GM18507 (cell line): ENCODE data around the gene RNU6-1.
A peak's percentile ranks its signal among the peaks of the same experiment; 100 is the strongest.

Experiments
- DNase-seq: peaks from one replicate; pipeline ENCODE4 v3.0.0; 2011; ENCODE audit warnings: low read depth; ENCODE audit not compliant: insufficient read length; ENCODE audit errors: extremely low spot score
- FAIRE-seq: peaks from 2 replicates; lab custom pipeline; 2011; peaks lifted over from hg19 to GRCh38; lab: Jason Lieb, UNC

RNU6-1 gene

DNA sequence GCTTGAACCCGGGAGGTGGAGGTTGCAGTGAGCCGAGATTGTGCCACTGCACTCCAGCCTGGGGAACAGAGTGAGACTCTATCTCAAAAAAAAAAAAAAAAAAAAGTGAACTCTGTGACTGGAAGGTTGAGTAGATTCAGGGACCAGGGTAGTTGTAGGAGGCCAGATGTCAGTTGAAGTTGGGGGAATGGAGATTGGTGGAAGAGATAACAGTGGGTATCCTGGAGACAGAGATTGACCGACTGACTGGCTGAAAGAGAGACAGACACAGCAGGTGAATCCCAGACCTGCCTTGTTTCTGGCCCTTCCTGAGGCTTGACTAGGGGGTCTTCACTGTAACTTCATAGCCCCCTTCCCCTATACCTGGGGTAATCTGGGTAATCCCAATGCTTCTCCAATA lies 22.1 kb upstream of the RNU6-1 start:
- DNase-seq (no peak), FAIRE-seq (no peak)

DNA sequence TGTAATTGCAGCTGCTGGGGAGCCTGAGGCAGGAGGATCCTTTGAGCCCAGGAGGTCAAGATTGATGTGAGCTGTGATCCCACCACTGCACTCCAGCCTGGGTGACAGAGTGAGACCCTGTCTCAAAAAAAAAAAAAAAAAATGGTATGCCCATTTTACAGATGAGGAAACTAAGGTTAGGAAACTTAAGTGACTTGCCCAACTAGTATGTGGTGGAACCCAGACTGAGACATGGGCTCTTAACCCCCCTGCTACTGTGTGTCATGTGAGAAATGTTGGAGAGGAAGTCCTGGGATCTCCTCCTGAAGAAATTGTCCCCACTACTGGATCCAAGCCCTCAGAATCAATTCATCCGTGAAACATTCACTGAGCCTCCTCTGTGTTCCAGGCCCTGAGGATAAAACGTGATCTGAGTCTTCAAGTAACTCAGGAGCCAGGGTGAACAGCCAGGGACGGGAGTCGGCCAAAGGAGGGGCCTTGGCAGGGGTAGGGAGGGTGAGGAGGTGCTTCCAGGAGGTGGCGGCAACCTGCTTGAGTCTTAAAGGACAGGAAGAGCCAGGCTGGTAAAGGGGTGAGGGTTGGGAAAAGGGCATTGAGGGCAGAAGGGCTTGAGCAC lies 19.6 kb upstream of the RNU6-1 start:
- FAIRE-seq (no peak), DNase-seq (no peak)

DNA sequence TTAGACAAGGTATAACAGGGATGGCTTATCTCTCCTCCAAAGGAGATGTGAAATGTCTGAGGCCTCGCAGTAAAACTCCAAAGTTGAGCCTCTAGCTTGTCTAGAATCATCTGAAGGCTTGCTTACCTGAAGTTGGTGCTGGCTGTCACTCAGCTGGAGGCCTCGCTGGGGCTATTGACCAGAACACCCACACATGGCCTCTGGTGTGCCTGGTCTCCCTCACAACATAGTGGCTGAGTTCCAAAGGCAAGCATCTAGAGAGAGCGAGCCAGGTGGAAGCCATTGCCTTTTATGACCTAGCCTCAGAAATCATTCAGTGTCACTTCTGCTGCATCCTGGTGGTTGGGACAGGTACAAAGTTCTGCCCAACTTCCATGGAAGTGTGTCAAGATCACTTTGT lies 17.4 kb upstream of the RNU6-1 start:
- FAIRE-seq (no peak), DNase-seq (no peak)

DNA sequence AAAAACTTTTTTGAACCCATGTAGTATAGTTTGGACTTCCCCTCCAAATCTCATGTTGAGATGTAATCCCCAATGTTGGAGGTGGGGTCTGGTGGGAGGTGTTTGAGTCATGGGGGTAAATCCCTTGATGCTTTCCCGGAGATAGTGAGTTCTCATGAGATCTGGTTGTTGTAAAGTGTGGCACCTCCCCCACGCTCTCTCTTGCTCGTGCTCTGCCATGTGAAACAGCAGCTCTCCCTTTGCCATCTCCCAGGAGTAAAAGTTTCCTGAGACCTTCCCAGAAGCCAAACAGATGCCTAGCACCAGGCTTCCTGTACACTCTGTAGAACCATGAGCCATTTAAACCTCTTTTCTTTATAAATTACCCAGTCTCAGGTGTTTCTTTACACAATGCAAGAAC lies 16.0 kb upstream of the RNU6-1 start:
- no peak for FAIRE-seq
- DNase-seq: no peak

DNA sequence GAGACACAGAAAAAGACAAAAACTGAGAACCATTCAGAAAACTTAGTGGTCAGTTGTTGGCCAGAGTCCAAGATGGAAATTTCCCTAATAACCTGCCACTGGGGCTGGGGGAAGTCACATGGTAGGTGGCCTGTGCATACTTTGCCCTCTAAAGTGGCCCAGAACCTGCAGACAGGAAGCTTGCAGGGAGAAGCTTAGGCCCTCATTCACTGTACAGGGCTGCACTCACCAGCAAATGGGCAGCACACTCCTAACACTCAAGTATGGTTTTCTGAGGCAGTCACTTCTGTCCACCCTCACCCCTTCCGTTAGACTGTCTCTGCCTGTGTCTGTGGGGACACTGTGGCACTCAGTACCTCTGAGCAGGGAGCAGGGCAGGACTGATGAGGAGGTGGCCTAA lies 14.5 kb upstream of the RNU6-1 start:
- FAIRE-seq (no peak), DNase-seq (no peak)

DNA sequence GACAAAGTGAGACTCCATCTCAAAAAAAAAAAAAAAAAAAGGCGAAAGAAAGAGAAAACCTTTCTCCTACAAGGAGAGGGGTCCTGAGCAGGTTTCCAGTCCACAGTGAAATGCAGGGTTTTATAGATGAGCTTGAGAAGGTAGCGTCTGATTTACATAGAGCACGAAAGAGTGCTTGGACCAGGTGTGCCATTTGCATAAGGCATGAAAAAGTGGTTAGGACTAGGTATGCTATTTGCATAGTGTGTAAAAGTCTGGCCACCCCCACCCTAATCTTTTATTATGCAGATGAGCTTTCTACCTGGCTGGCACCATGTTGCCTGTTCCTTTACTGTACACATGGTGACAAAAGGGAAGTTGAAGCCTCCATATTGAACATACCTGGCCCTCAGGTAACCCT lies 13.6 kb upstream of the RNU6-1 start:
- FAIRE-seq (no peak), DNase-seq (no peak)

DNA sequence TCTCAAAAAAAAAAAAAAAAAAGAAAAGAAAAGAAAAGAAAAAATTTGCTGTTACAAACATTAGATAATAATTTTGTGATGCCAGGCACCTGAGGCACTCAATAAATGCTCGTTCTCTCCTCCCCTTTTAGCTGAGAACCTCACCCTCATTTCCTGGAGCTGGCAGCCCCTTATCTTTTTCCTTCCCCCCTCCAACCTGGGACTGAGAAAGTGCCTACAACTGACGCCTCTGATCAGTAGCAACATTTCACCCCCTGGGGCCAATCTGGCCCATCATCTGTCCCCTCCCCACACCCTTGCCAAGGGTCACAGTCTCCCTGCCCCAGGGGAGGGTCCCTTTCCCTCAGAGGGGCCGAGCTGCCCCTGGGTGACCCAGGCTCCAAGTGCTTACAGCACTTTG lies 12.6 kb upstream of the RNU6-1 start:
- DNase-seq (no peak), FAIRE-seq (no peak)

DNA sequence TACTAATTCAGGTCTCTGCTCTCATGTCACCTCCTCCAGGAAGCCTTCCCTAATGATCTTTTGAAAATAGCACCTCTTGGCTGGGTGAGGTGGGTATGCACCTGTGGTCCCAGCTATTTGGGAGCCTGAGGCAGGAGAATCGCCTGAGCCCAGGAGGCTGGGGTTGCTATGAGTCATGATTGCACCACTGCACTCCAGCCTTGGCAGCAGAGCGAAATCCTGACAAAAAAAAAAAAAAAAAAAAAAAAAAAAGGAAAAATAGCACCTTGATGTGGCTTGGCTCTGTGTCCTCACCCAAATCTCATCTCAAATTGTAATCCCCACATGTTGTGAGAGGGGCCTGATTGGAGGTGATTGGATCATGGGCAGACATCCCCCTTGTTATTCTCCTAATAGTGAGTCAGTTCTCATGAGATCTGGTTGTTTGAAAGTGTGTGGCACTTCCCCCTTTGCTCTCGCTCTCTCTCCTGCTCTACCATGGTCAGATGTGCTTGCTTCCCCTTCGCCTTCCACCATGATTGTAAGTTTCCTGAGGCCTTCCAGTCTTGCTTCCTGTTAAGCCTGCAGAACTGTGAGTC lies 11.2 kb upstream of the RNU6-1 start:
- DNase-seq (no peak), FAIRE-seq (no peak)

DNA sequence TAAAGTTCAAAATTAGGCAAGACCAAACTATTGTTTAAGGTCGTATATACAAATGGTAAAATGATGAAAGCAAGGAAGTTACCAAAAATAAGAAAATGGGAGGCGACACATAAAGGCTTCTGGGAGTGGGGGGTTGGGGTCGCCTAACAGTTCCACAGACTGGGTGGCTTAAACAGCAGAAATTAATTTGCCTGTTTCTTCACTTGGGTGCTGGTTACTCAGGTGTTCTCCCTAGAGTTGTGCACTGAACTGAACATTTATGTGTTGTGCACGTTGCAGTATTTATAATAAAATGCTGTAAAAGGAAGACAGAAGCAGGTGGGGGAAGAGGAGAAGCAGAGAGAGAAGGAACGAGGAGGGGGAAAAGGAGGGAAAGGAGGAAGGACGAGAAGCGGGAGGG lies 10.5 kb upstream of the RNU6-1 start:
- FAIRE-seq (no peak), DNase-seq (no peak)

DNA sequence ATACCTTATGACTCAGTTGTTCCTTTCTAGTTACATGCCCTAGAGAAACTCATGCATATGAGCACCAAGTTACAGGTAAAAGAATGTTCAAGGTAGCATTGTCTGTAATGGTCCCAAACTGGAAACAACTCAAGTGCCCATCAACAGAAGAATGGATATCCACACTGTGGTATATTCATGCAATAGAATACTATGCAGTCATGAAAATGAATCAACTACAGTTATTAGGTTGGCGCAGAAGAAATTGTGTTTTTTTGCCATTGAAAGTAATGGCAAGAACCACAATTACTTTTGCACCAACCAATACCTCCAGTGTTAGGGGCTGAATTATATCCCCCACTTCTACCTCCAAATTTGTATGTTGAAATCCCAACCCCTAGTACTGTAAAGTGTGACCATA lies 9.7 kb upstream of the RNU6-1 start:
- DNase-seq: no peak
- FAIRE-seq: no peak

DNA sequence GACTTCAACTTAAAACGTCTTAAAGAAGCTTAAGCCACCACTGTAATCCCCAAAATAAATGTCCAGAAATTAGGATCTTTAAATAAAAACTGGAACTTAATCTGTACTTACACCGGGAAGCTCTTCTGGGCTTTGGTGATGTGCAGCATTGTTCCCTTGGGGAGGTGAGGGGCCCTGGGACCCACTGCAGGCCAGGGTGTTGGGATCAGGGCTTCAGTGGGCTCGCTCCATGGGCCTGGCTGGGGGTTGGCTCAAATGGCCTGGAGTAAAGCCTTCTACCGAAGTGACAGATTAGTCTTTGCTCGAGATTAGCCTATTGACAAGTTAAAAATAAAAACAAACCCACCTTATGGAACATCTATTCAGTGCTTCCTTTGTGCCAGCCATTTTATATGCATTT lies 6.1 kb upstream of the RNU6-1 start:
- no peak for DNase-seq
- no peak for FAIRE-seq

DNA sequence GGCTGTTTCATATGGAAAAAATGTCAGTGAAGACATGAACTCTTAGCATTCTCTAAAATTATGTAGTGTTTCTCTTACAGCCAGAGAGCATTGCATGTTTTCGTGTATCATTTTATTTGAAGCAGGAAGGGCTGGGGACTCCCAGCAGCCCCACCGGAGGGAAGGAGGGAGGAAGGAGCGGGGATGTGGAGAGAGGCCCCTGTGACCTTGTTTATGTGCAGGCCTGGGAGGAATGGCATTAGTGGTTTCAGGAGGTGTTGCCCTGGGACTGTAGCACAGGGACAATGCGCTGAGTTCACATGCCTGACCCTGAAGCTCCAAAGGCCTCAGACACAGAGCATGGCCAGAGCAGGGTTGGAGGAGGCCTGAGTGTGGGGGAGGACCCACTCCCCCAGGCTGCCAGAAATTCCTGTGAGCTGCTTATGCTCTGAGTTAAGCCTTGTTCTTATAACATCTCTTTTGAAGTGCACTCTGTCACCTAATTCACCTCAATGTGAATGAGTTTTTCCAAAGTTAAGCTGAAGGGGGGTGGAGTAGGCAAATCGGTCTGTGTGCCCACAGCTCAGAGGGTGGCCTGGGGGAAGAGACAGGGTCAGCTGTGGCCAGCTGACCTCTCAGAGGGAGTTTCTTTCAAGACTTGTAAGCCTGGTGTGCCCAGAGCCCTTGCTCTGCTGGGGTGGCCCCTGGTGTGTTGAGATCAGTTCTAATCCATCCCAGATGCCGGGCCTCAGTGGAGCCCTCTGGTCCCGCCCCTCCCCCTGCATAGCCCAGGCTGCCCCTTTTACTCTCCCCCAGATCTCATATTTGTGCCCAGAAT lies 3.9 kb upstream of the RNU6-1 start:
- DNase-seq: no peak
- FAIRE-seq: no peak

DNA sequence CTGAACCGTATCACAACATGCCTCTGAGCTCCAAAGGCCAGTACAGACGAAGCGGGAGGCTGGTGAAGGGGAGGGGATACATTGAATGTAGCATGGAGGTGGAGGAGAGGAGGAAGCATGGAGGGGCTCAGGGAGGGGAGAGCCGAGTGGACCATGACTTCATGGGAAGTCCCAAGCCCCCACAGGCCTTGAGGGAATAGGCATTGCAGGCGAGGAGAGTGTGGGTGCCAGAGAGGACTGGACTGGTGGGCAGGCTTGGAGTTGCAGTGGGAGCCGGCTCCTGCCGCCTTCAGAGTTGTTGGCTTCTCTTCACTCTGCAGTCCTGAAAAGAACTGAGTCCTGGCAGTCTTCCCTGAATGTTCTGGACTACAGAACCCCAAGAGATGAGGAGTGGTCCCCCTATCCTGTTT lies 3.3 kb upstream of the RNU6-1 start:
- FAIRE-seq (no peak), DNase-seq (no peak)

DNA sequence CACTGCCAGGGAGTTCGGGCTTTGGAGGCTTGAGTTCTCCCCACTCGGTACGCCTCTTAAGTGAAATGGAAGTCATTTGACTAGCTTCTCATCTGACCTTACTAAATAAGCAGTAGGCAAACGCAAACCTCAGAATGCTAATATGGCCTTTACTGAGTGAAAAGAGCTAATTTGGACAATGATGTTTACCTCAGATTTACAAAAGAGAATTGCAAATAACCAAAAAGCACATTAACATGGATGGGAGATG lies 1.6 kb upstream of the RNU6-1 start:
- DNase-seq (no peak), FAIRE-seq (no peak)

DNA sequence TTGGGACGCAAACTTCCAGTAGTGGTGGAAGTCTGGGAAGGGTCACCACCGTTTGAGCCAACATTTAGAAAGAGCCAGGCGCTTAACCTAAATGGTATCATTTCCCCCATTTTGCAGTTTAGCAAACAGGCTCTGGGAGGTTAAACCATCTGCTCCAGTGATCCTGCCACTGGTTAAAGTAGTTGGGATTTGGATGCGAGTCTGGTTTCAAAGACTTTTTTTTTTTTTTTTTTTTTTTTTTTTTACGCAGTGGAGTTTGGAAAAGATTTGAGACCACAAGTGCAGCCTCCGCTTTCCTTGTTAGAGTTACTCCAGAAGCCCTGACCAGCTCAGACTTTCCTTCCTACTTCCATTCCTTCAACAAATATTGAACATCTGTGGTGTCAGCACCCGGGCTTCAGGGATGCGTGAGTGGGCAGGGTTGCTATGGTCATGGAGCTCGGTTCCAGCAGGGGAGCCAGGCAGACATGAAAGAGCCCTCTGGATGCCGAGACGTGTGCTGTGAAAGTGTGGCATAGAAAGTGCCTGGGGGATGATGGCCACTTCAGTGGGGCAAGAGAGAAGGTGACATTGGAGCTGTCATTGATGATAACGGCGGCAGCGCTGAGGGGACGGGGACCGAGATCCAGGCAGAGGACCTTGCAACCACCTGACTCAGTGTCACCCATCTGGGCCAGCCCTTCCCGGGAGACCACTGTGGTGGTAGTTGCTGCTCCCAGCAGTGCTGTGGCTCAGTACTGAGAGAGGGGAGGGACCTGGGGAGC lies 1.1 kb upstream of the RNU6-1 start:
- DNase-seq (no peak), FAIRE-seq (no peak)

DNA sequence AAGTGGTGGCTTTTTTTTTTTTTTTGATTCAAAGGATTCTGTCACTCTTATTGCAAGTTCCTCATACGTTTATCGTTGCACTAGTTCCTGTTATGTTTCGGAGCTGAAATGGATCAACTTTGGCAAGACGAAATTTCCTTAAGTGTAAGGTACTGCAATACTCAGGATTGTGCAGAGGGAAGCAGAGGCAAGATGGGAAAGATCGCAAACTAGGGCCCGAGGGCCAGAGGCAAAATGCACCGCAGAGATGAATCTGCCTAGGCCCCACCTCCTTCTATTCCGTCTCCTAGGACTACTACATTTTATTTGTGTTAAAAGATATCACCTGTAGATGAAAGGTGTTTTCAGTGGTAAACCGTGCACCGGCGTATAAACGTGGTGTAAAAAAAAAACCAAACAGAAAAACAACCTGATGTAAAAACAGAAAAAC lies 331 bp downstream of the RNU6-1 start:
- FAIRE-seq: no peak
- DNase-seq: no peak

DNA sequence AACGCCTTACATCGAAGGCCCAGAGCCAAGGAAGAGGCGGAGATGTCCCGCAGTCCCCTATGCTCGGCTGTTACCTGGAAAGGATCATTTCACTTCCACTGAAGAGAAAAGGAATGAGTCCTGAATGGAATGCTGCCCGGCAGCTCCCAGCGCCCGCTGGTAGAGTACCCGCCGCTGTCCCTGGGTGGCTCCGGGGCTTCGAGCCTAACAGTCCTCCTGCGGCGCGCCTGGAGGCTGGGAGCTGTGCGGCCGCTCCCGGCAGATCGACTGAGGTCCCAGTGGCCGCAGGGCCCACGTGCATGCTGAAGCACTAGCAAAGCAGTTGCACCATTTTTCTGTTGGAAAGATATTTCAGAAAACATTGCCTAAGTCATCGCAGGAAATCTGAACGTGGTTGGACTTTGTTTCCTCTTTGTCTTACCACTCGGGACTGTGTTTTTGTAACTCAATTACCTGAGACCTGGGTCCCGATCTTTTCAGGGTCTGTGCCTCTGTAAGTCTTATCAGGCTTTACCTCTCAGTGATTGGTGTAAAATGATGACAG lies 984 bp downstream of the RNU6-1 start:
- DNase-seq: no peak

DNA sequence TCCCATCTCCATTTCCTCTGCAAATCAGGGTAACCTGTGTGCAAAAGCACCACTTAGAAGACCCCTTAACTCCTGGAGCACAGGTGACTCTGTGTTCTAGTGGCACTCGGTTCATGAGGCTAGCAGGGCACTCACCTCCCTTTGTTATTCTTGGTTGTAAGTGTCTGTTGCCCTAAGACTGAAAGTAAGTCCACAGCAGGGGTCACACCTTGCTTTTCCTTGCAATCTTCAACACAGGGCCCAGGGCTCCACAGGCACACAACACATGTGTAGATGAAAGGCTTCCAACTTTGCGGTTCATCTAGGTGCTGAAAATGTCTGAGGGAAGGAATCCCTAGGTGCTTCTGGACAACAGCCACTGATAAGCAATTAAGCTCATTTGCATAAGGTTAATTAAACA lies 2.9 kb downstream of the RNU6-1 start:
- FAIRE-seq: no peak

More for the DNA sequence above, 984 bp downstream of the RNU6-1 start:
- no peak for FAIRE-seq

DNA sequence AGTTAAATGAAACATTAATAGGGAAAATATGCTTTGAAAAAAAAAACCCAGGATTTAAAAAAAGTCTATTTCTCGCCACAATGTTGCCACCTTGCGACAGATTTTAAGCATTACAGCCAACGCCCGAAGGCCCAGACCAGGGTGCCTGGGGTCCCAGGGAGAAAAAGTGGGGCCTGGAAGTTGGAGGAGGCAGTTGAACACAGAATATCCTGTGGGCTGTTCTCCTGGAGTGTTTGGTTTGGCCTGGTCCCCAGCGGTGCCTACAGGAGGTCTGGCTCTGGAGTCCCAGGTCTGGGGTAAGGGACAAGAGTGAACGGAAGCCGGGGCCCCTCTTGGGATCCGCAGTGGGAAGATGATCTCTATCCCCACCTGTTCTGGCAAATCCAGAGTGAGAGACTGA lies 3.4 kb downstream of the RNU6-1 start:
- FAIRE-seq (peak; percentile 31), DNase-seq (no peak)

More for the DNA sequence above, 2.9 kb downstream of the RNU6-1 start:
- DNase-seq: no peak

DNA sequence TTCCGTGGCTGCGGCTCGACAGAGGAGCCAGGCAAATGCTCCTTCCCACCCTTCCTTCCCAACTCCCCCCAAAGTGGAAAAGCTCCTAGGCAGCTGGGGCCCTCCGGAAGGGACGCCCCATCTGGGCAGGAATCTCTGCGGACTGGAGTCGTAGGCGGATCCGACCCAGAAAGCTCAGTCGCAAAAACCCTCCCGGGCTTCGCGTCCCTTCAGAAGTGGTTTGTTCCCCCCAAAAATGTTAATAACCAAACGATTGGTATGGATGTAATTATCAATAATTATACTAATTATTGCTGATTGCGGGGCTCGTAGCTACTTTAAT lies 3.8 kb downstream of the RNU6-1 start:
- FAIRE-seq (no peak), DNase-seq (no peak)
